Choroid plexus epithelial cell (primary cell): ENCODE measurements around the gene FCRL6.
A peak's percentile ranks its signal among the peaks of the same experiment; 100 is the strongest.

Source experiments
- DNase-seq: peaks from one replicate; pipeline ENCODE4 v3.0.0-alpha.2; 2010; ENCODE audit warnings: low read depth
- H3K4me3 ChIP-seq: 2 replicates; pipeline ENCODE4 v1.5.1; 2011; ENCODE audit warnings: low read depth, mild to moderate bottlenecking, control low read depth, low read length, moderate library complexity
- TF ChIP-seq, protein P1 (sequence below): conservative IDR thresholded peaks from 2 replicates; pipeline ENCODE4 v1.5.1; 2011; ENCODE audit warnings: low read depth, mild to moderate bottlenecking, control low read depth, inconsistent platforms, low read length, moderate library complexity

Gene FCRL6

DNA sequence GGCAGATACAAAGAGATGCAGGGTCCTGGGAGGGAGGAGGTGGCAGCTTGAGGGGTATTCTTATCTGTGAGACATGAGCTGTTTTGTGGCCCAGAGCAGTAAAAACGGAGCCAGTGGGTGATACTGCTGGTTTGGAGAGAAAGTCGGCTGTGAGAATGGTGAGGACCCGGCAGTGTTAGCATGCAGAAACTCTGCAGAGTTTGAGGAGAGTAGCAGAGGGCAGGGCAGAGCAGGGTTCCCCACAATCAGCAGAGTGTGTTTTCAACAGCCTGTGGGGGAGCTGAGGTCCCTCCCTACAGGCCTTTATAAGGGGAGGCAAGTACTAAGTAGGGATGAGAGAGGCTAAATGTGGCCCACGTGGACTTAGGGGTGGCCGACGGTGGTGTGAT lies 24.9 kb downstream of the FCRL6 start:
- TF ChIP-seq, protein P1, sequence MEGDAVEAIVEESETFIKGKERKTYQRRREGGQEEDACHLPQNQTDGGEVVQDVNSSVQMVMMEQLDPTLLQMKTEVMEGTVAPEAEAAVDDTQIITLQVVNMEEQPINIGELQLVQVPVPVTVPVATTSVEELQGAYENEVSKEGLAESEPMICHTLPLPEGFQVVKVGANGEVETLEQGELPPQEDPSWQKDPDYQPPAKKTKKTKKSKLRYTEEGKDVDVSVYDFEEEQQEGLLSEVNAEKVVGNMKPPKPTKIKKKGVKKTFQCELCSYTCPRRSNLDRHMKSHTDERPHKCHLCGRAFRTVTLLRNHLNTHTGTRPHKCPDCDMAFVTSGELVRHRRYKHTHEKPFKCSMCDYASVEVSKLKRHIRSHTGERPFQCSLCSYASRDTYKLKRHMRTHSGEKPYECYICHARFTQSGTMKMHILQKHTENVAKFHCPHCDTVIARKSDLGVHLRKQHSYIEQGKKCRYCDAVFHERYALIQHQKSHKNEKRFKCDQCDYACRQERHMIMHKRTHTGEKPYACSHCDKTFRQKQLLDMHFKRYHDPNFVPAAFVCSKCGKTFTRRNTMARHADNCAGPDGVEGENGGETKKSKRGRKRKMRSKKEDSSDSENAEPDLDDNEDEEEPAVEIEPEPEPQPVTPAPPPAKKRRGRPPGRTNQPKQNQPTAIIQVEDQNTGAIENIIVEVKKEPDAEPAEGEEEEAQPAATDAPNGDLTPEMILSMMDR: no peak
- DNase-seq: no peak
- no peak overlapping the region for H3K4me3 ChIP-seq

DNA sequence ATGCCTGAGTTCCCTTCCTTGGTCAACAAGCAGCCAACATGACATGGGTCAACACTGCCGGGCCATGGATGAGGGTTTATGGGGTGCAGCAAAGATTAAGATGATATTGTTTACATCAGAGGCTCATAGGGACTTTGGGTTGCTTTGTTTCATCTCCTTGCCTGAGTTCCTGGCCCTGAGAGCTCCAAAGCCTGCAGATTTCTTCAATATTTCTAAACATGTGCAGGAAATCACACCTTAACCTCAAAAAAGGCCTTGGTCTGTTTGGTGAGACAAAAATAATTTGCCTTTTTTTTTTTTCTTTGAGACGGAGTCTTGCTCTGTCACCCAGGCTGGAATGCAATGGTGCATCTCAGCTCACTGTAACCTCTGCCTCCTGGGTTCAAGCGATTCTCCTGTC lies 25.4 kb downstream of the FCRL6 start:
- DNase-seq: no peak
- H3K4me3 ChIP-seq: no peak overlapping the region
- TF ChIP-seq, protein P1: no peak

DNA sequence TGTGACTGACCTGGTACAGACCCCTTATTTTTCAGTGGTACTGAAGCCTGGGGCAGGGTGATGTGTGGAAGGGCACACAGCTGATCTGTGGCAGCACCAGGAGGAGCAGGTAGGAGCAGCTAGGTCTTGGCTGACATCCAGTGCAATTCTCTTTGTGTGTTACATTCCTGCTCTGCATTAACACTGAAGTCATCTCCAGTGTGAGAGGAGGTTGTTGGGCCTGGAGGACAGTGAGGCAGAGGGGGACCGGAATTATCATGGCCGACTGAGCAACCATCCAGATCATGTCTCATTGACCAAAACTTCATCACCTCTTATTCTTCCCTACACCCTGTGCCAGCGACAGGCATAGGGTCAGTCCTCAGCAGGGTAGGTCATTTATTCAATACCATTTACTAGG lies 26.0 kb downstream of the FCRL6 start:
- DNase-seq: no peak
- H3K4me3 ChIP-seq: no peak overlapping the region
- TF ChIP-seq, protein P1: no peak

DNA sequence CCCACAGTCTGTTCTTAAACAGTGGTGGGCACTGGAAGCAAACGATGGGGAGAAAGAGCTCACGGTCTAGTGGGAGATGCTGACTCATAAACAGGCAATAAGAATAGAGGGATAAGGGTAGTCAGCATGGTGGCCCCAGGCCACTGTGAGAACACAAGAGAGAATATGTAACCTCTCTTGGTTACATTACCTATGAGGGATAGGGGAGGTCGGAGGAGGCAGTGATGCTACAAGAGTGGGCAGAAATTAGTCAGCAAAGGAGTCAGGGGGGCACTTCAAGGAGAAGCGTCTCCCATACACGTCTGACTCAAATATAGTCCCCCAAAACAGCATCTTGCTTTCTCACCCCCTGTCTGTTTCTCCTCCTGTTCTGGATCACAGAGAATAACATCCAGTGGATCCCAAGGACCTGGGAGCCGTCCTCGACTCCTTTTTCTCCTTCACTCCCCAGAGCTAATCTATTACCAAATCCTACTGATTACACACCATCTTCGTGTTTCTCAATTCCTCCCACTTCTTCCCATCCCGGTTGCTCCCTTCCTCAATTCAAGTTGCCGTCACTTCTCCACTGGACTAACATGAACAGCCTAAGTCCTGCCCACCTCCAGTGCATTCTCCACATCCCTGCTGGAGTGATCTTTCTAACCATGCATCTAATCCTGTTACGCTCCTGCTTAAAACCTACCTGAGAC lies 26.6 kb downstream of the FCRL6 start:
- DNase-seq: no peak
- H3K4me3 ChIP-seq: no peak overlapping the region
- TF ChIP-seq, protein P1: no peak

DNA sequence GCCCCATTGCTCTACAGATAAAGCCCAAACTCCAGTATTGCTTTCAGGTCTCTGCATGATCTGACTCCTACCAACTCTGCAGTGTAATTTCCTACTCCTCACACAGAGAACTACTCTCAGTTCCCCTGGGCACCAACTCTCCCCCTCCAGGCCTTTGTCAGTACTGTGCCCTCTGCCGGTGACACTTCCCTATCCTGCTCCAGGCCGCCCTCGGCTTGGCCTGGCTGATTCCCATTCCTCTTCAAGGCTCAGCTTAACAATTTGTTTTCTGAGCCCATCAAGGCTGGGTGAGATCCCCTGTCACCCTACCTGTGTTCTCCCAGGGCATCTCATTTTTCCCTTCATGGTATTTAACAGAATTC lies 27.1 kb downstream of the FCRL6 start:
- DNase-seq: no peak
- TF ChIP-seq, protein P1: peak; percentile 47
- no peak overlapping the region for H3K4me3 ChIP-seq

DNA sequence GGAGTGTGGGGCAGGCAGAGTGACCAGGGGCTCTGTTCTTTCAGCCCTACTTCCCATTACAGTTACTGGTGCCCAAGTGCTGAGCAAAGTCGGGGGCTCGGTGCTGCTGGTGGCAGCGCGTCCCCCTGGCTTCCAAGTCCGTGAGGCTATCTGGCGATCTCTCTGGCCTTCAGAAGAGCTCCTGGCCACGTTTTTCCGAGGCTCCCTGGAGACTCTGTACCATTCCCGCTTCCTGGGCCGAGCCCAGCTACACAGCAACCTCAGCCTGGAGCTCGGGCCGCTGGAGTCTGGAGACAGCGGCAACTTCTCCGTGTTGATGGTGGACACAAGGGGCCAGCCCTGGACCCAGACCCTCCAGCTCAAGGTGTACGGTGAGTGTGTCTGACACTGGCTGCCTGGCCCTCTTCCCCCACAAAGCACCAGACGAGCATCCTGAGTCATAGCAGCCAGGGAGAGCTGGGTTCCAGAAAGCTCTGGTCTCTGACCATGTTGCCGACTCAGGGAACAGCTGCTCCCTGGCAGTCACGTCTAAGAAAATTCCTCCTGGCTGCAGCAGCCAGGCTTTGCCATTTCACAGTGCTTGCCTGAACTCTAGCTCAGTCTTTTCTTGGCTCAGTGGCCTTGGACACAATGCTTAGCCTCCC lies 27.8 kb downstream of the FCRL6 start:
- peak; percentile 47 for DNase-seq
- TF ChIP-seq, protein P1: no peak
- no peak overlapping the region for H3K4me3 ChIP-seq

DNA sequence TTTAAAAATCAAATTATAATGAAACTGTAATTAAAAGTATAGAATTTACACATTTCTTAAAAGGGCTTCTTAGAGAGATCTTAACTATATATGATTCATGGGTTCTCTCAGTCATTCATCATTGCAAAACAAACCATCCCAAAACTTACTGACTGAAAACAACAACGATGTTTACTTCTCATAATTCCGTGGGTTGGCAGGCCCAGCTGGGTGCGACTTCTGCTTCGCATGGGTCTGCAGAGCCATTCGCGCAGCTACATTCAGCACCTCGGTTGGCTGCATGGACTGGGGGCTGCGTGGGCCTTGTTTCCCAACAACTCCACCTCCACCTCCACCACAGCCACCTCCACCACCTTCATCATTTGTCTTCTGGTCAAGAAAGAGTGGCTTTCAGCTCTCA lies 28.6 kb downstream of the FCRL6 start:
- no peak for DNase-seq
- H3K4me3 ChIP-seq: no peak overlapping the region
- TF ChIP-seq, protein P1: no peak
